ENCODE results near the gene CCDC66. TPM values are rescaled to one million over a fixed set of nuclear protein-coding genes. Genes with fewer than 3 reads are reported as not detected.
A peak's percentile ranks its signal among the peaks of the same experiment; 100 is the strongest.
"Not testable (repeated sequence)": the region's sequence is repeated elsewhere in the genome, so short reads cannot be mapped to it uniquely, and the experiment has no call there.

The CCDC66 gene
- total and polyA plus RNA-seq, 8 donors, result 19.4 to 66.6 (median 51.8) TPM

GRCh38 chr3:56536735-56537134 lies 20.2 kb upstream of the CCDC66 start:
- no peak overlapping the region for H3K4me3 ChIP-seq
- ATAC-seq, result no peak
- H3K36me3 ChIP-seq, result no peaks in the 10 kb centered on the region
- no peaks in the 10 kb centered on the region for H3K4me1 ChIP-seq
- no peak for TF ChIP-seq CTCF (IDR thresholded peaks at IDR 0.05)
- no peaks in the 10 kb centered on the region for H3K9me3 ChIP-seq
- no peak overlapping the region for H3K27ac ChIP-seq
- intact Hi-C loops (cut with DNase I), result no loop called here
- DNase-seq, result no peak
- H3K27me3 ChIP-seq, result no peaks in the 10 kb centered on the region

GRCh38 chr3:56547486-56547885 lies 9.5 kb upstream of the CCDC66 start:
- no peak for DNase-seq
- no peaks in the 10 kb centered on the region for H3K36me3 ChIP-seq
- no peak for ATAC-seq
- peaks cover 0 to 6% of the 10 kb centered on the region in 2 donors for H3K27me3 ChIP-seq
- H3K27ac ChIP-seq, result no peak overlapping the region
- H3K4me3 ChIP-seq, result no peak overlapping the region
- H3K4me1 ChIP-seq, result no peaks in the 10 kb centered on the region
- no peaks in the 10 kb centered on the region for H3K9me3 ChIP-seq
- intact Hi-C loops (cut with DNase I), result no loop called here
- no peak for TF ChIP-seq CTCF (IDR thresholded peaks at IDR 0.05)

- TF ChIP-seq CTCF (IDR thresholded peaks at IDR 0.05), result no peak
- DNase-seq (no peak), ATAC-seq (peak; percentile 14)
- Histone ChIP-seq H3K9me3 (no peaks in the 10 kb centered on the region), H3K4me1 (peaks cover 0 to 20% of the 10 kb centered on the region in 2 donors), H3K27ac (peak overlapping the region; percentile 85 to 90), H3K27me3 (no peaks in the 10 kb centered on the region), H3K36me3 (peaks cover 0 to 31% of the 10 kb centered on the region in 2 donors), H3K4me3 (peak overlapping the region; percentile 80 to 81)
- intact Hi-C loops (cut with DNase I), result no loop called here
These were observed 826 bp downstream of the CCDC66 start for GRCh38 chr3:56557831-56558170.

GRCh38 chr3:56573501-56573900 lies 16.5 kb downstream of the CCDC66 start:
- DNase-seq (no peak), ATAC-seq (no peak)
- TF ChIP-seq CTCF (IDR thresholded peaks at IDR 0.05), result no peak
- no peaks in the 10 kb centered on the region for H3K27me3 ChIP-seq
- no peaks in the 10 kb centered on the region for H3K4me1 ChIP-seq
- H3K4me3 ChIP-seq, result no peak overlapping the region
- H3K9me3 ChIP-seq, result no peaks in the 10 kb centered on the region
- intact Hi-C loops (cut with DNase I), result no loop called here
- H3K27ac ChIP-seq, result no peak overlapping the region
- H3K36me3 ChIP-seq, result peaks cover 0 to 53% of the 10 kb centered on the region in 2 donors

- H3K27ac ChIP-seq; H3K27me3 ChIP-seq; ATAC-seq; H3K4me3 ChIP-seq; DNase-seq; H3K4me1 ChIP-seq; intact Hi-C loops (cut with DNase I); H3K9me3 ChIP-seq: not testable (repeated sequence)
- H3K36me3 ChIP-seq, result peaks cover 0 to 26% of the 10 kb centered on the region in 2 donors
These were observed 25.0 kb downstream of the CCDC66 start for GRCh38 chr3:56581941-56582340.

- ATAC-seq; H3K4me3 ChIP-seq; H3K27ac ChIP-seq; H3K9me3 ChIP-seq; DNase-seq; intact Hi-C loops (cut with DNase I); H3K27me3 ChIP-seq; H3K4me1 ChIP-seq: not testable (repeated sequence)
- H3K36me3 ChIP-seq, result peaks cover 0 to 26% of the 10 kb centered on the region in 2 donors
These were observed 27.3 kb downstream of the CCDC66 start for GRCh38 chr3:56584275-56584674.
